Hematopoietic multipotent progenitor cell (in vitro differentiated cells): ENCODE measurements around the gene CENPT. TPM values are rescaled to one million over a fixed set of nuclear protein-coding genes. Genes with fewer than 3 reads are reported as not detected.
"Not testable (repeated sequence)": the region's sequence is repeated elsewhere in the genome, so short reads cannot be mapped to it uniquely, and the experiment has no call there.

ENCODE experiments used
- DNase-seq, 3 donors: peaks; one replicate each; pipeline ENCODE4 v3.0.0-alpha.2; 2011 to 2015; ENCODE audit warnings: low read depth in 2 of 3, low spot score in 2 of 3
- total RNA-seq: library from RNA; depleted of rRNA; stranded (reverse); fragments of >200 nt; gene quantifications from one replicate; pipeline ENCODE4 v1.2.3, GENCODE V29; 2012

Gene CENPT
- total RNA-seq, 1 donor, result 40.9 TPM

- no peak for DNase-seq
Observed at GRCh38 chr16:67853670-67854069, 6.2 kb upstream of the CENPT start.

DNA sequence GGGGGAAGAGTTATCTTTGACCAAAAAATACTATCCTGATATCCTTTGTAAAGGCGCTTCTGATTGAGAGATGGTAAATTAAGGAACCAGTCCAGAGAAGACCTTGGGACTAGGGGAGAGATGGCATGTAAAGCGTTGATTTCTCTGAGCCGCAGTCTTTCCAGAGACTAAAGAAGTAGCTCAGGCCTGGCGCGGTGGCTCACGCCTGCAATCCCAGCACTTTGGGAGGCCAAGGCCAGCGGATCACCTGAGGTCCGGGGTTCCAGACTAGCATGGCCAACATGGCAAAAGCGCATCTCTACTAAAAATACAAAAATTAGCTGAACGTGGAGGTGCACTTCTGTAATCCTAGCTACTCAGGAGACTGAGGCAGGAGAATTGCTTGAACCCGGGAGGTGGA is 625 bp upstream of the CENPT start:
- no peak for DNase-seq

DNA sequence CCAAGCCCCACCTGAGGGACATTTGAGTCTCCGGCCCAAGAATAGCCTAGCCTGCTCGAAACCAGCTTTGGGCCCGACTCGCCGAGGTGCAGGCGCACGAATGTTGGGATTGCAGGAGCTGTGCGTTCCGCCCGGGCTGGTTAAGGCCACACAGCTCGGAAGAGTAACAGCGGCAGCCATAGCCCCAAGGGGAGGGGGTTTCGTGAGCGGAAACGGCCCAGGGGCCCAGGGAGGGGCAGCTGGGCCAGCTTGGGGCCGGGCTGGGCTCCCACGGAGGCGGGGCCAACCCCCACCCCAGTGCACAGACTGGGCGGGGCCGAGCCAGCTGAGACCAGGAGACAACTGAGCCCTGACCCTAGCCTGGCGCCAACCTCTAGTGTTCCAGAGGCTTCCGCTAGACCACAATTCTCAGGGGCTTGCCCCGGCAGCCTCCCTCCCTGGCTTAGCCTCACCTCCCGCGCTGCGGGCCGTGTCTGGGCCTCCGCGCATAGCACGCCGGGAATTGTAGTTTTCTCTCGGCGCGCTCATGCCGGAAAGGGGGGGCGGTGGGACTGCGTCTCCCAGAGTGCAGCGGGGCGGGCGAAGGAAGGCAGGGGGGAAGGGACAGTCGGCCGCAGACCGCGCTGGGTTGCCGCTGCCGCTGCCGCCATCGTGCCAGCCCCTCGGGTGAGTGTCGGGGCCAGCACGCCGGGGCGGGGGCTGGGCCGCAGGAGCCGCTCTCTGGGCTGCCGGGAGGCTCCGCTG is 1.0 kb downstream of the CENPT start, which contains the start of gene NUTF2:
Gene NUTF2, plus strand, starts transcription at position 614 of the 744 bp plus-strand sequence. CDS start 18,198 bp downstream, outside the sequence.
- DNase-seq, result peak; percentile 90 to 98 (median 96)

- no peak for DNase-seq
Observed at GRCh38 chr16:67846063-67846319, 1.5 kb downstream of the CENPT start.

- DNase-seq, result no peak
Observed at GRCh38 chr16:67845291-67846062, 2.0 kb downstream of the CENPT start.

GRCh38 chr16:67844497-67844896 is 3.0 kb downstream of the CENPT start:
- DNase-seq, result no peak

DNA sequence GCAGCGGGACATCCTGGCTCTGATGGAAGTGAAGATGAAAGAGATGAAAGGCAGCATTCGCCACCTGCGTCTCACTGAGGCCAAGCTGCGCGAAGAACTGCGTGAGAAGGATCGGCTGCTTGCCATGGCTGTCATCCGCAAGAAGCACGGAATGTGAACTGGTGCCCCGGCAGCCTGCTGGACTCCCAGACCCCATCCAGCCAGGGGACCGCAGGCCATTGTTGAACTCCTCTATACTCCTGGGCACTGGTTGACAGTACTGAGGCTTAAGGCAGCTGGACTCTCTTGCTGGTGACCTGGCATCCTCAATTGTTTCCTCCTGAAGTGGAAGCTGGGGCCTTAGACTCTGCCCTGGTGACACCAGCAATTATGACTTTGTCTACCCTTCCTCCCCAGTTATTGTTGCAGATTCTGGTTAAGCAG is 4.1 kb downstream of the CENPT start:
- no peak for DNase-seq

DNA sequence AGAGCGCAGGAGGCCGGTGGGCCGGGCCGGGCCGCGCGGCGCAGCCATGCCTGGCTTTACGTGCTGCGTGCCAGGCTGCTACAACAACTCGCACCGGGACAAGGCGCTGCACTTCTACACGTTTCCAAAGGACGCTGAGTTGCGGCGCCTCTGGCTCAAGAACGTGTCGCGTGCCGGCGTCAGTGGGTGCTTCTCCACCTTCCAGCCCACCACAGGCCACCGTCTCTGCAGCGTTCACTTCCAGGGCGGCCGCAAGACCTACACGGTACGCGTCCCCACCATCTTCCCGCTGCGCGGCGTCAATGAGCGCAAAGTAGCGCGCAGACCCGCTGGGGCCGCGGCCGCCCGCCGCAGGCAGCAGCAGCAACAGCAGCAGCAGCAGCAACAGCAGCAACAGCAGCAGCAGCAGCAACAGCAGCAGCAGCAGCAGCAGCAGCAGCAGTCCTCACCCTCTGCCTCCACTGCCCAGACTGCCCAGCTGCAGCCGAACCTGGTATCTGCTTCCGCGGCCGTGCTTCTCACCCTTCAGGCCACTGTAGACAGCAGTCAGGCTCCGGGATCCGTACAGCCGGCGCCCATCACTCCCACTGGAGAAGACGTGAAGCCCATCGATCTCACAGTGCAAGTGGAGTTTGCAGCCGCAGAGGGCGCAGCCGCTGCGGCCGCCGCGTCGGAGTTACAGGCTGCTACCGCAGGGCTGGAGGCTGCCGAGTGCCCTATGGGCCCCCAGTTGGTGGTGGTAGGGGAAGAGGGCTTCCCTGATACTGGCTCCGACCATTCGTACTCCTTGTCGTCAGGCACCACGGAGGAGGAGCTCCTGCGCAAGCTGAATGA is 4.8 kb downstream of the CENPT start:
- peak; percentile 56 to 67 (median 66) for DNase-seq

GRCh38 chr16:67841816-67842508 is 5.5 kb downstream of the CENPT start, which contains the start of gene THAP11:
TSS of gene THAP11 (plus strand) at chr16:67842320. CDS start at chr16:67842555, 235 bp downstream.
- DNase-seq, result peak; percentile 95 to 99 (median 96)

- no peak for DNase-seq
Observed at GRCh38 chr16:67841198-67841815, 6.2 kb downstream of the CENPT start.

DNA sequence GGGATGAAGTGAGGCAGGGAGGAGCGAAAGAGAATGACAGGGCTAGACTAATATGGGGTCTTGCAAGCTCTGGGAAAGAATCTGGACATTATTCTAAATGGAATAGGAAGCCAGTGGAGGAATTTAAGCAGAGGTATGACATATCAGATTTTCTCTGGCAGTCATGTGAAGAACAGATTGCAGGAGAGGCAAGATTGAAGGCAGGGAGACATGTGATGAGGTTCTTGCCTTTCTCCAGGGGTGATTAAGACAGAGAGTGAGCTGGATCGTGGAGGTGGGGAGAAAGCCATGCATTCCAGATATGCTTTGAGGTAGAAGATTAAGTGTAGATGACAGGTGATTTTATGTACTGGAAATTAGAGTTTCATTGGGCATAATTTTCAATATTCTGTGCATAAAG is 9.7 kb downstream of the CENPT start:
- no peak for DNase-seq

- DNase-seq, result not testable (repeated sequence)
Observed at GRCh38 chr16:67837190-67837589, 10.3 kb downstream of the CENPT start.

DNA sequence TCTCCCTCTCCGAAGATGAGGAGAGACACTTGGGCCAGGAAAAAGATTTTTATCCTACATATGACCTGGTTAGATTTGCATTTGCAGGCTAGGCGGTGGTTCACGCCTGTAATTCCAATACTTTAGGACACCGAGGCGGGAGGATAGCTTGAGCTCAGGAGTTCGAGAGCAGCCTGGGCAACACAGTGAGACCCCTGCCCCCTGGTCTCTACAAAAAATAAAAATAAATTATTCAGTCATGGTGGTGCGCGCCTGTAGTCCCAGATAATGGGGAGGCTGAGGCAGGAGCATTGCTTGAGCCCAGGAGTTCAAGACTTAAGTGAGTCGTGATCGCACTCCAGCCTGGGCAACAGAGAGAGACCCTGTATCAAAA is 13.3 kb downstream of the CENPT start:
- no peak for DNase-seq

DNA sequence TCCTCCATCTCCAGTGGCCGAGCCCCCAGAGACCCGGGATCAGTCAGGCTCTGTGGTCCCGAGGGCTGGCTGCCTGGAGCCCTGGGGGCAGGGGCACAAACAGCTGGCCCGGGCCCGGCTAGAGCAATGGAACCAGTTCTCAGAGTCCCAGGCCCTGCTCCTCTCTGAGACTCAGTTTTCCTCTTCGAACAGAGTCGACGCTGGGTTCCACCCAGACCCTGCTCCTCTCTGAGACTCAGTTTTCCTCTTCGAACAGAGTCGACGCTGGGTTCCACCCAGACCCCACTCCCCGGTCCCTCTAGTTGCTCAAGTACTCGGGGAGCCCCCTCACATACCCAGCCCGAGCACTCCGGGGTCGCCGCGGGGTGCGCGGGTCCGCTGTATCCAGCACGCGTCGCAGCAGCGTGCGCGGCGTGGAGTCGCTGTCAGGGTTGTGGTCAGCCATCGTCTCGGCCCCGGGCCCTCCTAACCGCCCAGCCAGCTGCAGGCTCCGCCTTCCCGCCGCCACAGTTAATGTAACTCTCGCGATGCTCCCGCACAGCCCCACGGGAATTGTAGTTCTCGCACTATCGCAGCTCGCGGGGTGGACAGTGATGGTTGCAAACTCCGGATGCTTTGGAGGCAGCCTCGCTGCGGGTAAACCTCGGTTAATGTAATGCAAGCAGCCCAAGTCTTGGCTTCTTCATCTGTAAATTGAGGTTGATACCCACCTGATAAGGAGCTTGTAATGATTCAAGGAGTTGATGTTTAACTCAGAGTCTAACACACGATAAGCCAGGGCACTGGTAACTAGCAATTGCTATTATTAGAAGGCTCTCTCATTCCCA is 13.9 kb downstream of the CENPT start:
- peak; percentile 76 to 92 (median 85) for DNase-seq

DNA sequence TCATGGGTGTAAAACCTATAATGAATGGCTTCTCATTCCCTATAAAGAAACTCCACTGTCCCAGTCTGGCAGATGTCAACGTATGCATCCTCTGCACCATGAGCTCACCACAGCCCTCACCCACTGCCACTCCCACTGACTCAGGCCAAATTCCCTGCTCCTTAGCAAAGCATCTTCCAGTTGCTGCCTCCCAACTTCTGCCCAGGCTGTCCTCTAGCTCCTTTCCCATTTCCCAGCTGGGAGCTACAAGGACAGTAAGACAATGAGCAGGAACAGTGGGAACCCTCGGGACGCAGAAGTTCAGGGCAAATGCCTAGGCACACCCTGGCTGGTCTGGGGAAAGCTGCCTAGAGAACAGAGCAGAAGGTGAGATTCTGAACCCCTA is 14.5 kb downstream of the CENPT start:
- DNase-seq, result no peak

- no peak for DNase-seq
Observed at GRCh38 chr16:67828651-67829050, 18.8 kb downstream of the CENPT start.

DNA sequence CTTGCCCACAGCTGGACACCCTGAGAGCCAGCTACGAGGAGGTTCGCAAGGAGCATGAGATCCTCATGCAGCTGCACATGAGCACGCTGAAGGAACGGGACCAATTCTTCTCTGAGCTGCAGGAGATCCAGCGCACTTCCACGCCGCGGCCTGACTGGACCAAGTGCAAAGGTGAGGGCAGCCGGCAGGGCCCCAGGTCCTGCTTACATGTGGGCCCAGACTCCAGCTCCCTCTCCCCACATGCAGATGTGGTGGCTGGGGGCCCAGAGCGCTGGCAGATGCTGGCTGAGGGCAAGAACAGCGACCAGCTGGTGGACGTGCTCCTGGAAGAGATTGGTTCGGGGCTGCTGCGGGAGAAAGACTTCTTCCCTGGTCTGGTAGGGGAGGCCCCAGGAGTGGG is 21.6 kb downstream of the CENPT start:
- DNase-seq, result no peak

DNA sequence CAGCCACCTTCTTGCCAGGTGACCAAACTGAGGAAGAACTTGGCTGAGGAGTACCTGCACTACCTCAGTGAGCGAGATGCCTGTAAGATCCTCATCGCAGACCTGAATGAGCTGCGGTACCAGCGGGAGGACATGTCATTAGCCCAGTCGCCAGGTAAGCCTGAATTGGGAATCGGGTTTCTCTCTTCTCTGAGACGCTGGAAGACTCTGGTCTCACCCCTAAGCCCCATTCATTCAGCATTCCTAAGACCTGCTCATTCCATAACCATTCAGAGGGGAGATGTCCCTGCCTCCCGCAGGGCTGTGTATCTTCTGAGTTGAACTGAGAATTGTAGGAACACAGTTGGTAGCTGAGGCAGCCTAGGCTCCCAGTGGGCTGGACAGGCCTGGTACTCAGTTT is 22.4 kb downstream of the CENPT start:
- no peak for DNase-seq

DNA sequence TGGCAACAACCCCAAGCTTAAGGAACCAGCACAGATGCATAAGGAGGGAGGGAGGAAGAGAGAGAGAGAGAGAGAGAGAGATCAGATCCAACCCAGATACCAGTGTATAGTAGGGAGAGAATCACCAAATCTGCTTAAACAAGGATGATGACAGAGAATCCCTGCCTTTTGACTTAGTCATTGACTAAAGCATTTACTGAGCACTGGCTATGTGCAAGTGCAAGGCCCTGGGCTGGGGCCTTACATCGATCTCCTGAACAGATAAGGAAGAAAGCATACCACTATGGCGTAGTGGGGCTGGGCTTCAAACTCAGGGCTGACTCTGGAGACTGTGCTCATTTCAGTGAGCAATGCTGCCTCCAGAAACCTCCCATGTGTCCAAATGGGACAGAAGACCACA is 25.0 kb downstream of the CENPT start:
- no peak for DNase-seq
